Measurements from ENCODE around the gene LYRM4.

- TF ChIP-seq CTCF (IDR thresholded peaks at IDR 0.05) (no peak), POLR2A (IDR thresholded peaks at IDR 0.05) (no peak)
Observed at GRCh38 chr6:5235830-5236229, 24.9 kb downstream of the LYRM4 start.

Data from esophagus squamous epithelium (tissue), 4 donors.